DMS53 (cell line): ENCODE measurements around the gene MICAL2.
A peak's percentile ranks its signal among the peaks of the same experiment; 100 is the strongest.

Source experiments
- DNase-seq: peaks from one replicate; lab custom pipeline; 2025; lab: John Stamatoyannopoulos, UW

Gene MICAL2

DNA sequence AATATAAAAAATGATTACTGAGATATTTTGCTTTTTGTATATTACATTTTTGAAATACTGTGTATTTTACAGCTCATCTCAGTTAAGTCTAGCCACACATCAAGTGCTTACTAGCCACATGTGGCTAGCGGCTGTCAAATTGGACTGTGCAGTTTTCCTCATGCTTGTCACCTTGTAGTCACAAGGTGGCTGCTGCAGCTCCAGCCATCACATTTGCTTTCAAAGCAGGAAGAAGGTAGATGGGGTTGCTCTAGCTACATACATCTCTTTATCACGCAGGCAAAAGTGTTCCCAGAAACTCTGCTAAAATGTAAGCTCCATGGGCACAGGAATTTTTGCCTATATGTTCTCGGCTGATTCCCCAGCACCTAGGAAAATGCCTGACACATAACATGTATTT is 61.5 kb downstream of the MICAL2 start:
- DNase-seq, result no peak

DNA sequence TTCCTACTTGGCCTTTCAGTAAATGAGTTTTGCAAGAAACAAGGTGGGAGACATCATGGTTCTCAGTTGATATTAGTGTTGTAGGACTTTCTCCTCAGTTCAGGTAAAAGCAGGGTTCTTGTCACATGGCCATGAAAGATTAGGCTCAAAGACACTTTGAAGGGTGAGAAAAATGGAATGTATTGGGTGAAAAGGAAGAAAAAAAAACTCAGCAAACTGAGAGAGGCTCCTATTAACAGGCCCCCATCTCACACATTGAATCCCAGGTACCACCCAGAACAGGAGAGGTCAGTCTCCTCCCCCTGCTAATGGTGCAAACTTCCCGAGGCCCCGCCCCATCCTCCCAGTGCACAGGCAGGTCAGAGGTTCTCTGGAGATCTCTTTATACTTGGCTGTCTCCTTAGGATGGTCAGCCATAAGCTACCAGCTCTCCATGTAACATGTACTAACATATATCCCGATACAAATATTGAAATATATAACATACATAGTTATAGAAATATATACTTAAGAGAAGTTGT is 62.2 kb downstream of the MICAL2 start:
- no peak for DNase-seq

GRCh38 chr11:12173111-12173510 is 62.7 kb downstream of the MICAL2 start:
- DNase-seq, result no peak

GRCh38 chr11:12174128-12174476 is 63.7 kb downstream of the MICAL2 start:
- DNase-seq, result no peak

DNA sequence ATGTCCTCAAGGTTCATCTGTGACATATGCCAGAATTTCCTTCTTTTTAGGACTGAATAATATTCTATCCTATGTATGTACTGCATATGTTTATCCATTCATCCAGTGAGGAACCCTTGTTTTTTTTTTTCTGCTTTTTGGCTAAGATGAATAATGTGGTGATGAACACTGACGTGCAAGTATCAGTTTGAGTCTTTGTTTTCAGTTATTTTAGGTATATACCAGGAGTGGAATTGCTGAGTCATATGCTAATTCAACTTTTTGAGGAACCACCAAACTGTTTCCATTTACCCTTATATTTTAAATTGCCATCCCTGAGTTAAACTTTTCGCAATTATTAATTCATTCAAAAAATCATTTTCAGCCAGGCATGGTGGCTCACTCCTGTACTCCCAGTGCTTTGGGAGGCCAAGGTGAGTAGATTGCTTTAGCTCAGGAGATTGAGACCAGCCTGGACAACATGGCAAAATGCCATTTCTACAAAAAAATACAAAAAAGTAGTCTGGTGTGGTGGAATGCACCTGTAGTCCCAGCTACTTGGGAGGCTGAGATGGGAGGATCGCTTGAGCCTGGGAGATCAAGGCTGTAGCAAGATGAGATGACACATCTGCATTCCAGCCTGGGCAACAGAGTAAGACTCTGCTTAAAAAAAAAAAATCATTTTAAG is 64.2 kb downstream of the MICAL2 start:
- DNase-seq, result no peak

DNA sequence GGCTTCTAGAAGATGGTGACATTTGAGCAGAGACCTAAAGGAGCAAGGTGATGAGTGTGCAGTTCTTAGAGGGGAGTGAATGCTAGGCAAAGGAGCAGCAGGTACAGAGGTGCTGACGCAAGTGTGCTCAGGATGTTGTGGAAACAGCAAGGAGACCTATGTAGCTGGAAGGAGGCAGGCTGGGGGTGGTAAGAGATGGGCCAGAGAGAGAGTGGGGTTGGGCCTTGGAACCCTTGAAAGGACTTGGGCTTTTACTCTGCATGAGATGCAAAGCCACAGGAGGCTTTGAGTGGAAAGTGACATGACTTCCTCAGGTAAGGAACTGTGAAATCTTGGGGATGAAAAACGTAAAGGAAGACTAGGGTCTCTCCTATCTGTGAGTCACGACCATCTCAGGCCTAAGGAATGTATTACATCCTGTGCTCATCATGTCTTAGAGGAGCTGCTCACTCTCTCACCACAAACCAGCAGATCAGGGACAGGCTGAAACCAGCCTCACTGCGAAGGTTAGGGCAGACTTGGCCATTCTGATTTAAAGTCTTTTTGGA is 65.4 kb downstream of the MICAL2 start:
- no peak for DNase-seq

- DNase-seq, result no peak
Measured at GRCh38 chr11:12176410-12176809, 66.0 kb downstream of the MICAL2 start.

GRCh38 chr11:12177739-12178338 is 67.4 kb downstream of the MICAL2 start:
- no peak for DNase-seq

DNA sequence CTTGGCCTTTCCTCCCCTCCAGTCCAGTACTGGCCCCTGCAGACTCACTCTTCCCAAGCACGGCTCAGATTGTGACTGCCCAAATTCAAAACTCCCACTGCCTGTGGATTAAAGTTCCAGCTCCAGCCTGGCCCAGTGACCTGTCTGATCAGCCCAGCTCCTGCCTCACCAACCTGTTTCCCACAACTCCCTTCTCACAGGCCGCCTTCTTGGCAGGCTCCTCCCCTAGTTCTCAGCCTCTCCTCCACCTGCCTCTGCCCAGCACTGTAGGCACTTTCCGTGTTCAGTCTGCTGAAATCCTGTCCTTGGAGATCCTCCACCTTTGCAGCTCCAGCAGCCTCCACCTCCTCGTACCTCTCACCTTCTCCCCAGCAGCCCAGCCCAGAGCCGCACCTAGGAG is 68.6 kb downstream of the MICAL2 start:
- peak; percentile 44 for DNase-seq

DNA sequence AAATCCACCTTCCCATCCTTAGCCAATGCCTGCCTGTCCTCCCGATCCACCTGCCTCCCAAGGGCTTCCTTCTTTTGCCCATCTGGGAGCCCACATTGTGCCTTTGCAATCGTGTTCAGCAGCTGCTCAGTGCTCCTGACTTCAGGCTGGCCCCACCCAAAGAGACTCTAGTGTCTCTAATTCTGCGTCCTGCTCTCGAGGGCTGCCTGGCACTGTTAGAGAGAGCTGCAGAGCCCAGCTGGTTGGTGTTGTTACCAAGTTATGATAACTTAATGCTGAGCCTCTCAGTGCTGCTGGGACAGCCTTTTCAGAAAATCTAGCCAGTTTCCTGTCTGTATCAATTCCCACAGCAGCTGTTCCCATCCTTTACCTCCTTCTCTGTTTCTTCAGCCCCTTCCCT is 69.1 kb downstream of the MICAL2 start:
- no peak for DNase-seq

DNA sequence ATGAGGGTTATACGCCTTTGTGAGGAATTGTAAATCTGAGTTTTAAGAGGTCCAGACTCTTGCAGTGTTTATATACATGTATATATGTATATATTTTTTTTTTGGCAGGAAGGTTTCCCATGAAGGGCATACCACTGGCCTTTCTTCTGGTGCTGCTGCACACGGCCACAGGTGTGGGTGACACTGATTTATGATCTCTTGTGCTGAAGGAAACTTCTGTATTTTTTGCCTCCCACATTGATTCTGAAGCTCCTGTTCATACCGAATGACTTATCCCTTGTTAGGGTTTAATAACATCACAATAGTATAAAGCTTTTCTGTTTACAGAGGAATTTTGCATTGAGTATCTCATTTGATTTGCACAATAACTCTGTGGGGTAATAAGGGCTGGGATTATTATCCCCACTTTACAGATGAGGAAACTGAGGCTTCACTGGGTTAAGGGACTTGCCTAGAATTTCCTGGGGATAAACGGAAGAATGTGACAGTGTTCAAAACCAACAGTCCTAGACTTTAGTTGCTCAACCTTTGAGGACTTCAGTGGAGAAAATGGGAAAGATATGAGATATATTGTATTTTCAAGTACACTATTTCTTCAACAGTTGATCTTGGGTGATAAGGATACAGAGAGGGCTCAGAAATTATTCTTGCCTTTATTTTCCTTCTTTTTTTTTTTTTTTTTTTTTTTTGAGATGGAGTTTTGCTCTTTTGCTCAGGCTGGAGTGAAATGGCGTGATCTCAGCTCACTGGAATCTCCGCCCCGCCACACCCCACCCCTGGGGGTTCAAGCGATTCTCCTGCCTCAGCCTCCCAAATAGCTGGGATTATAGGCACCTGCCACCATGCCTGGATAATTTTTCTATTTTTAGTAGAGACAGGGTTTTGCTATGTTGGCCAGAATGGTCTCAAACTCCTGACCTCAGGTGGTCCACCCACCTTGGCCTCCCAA is 70.1 kb downstream of the MICAL2 start:
- DNase-seq, result no peak

GRCh38 chr11:12182302-12182675 is 71.9 kb downstream of the MICAL2 start:
- no peak for DNase-seq

- peak; percentile 16 for DNase-seq
Measured at GRCh38 chr11:12182676-12183541, 72.5 kb downstream of the MICAL2 start.

DNA sequence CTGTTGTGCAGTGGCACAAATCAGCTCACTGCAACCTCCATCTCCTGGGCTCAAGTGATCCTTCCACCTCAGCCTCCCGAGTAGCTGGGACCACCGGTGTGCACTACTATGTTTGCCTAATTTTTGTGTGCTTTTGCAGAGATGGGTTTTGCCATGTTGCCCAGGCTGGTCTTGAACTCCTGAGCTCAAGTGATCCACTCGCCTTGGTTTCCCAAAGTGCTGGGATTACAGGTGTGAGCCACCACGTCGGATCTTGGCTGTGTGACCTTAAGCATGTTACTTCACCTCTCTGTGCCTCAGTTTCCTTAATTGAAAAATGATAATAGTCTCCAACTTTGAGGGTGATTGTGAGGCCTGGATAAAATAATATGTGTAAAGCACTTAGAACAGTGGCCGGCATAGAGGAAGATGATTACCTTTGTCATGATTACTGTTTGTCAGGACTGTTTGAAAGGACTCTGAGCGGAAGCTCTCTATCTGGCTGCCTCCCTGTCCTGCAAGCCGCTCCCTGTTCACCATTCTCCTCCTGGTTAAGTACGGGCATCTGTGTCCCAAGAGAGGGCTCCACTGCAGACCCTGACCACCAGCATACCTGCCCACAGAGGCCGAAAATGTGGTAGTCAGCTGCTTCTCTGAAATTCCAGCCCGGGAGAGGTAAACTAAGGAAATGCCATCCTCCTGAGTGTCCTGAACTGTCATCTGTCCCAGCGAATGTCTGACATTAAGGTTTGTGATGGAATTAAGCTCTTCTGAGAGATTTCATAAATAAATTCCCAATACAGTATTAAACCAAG is 73.6 kb downstream of the MICAL2 start:
- DNase-seq, result no peak

- no peak for DNase-seq
Measured at GRCh38 chr11:12184699-12185098, 74.3 kb downstream of the MICAL2 start.

DNA sequence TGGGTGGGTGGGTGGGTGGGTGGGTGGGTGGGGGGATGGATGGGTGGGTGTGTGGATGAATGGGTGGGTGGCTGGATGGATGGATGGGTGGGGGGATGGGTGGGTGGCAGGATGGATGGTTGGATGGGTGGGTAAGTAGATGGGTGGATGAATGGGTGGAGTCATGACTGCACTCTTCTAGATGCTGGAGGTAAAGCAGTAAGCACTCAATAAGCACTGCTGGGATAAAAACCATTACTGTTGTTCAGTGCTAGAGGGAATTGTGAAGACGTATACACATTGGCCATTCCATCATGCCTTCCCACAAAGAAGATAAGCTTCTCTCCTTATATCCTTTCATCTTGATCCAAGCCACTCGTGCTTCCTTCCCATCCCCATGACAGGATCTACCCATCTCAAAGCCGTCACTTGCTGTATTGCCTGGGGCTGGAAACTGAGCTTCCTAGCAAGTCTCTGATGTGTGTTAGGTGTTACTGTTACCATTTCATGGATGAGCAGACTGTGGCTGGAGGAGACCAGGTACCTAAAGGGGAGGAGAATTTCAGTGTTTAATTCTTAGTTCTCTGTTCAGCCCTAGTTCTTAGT is 74.8 kb downstream of the MICAL2 start:
- no peak for DNase-seq

DNA sequence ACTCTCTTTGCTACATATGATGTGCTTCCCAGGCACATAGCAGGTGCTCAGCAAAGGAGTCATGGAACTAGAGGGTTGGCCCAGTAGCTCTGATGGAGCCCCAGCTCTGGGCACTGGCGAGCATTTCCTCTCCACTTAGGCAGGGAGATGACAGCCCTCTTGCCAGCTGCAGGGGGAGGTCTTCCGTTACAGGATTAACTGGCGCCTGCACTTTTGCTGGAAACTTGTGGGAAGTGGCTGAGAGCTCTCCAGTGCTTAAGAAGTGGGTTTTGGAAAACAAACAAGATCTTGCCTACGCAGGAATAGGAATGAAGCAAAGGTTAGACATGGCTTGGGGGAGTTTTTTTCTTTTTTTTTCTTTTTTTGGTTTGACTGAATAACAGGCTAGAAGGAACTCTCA is 75.5 kb downstream of the MICAL2 start:
- DNase-seq, result peak; percentile 72

DNA sequence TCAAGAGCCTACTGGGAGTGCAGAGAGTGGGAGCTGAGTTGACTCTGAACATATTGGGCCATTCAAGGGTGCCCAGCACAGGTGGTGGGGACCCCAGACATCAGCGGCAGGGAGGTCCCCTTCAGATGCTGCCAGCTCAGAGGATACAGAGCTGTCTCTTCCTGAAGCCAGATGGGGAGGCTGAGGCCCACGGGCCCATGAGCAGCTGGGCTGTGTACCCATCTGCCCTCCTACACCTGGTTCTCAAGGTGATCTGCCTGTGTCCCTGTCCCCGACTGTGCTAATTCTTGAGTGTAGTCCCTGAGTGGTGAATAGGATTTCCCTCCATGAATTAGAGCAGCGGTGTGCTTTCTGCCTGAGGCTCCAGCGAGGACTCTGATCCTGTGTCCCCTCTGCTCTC is 76.3 kb downstream of the MICAL2 start:
- no peak for DNase-seq

DNA sequence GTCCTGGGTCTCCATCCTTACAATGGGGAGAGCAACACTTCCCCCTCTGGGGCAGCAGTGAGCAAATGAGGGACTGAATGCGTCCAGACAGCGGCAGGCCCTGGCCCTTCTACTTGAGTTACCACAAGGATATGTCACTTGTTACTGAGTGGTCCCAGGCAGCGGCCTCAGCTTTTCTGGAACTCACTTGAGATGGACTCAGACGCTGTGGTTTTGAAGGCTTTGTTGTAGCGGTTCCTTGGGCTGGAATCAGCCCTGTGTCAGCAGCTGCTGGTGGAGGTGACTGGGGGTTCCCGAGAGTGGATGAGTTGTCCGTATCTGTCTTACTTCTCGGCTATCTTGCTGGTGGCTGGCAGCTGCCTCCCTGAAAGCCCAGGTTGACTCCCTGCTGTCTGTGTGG is 77.0 kb downstream of the MICAL2 start:
- no peak for DNase-seq

GRCh38 chr11:12188548-12189317 is 78.3 kb downstream of the MICAL2 start:
- DNase-seq, result no peak
